Stimulated activated effector memory CD8-positive, alpha-beta T cell treated with anti-CD3 and anti-CD28 coated beads, Interleukin-12 subunit alpha, Interleukin-12 subunit beta, amount 100 ng/mL, for 72 hours (primary cell): ENCODE data around the gene RUFY3.
A peak's percentile ranks its signal among the peaks of the same experiment; 100 is the strongest.

Experiments
- ATAC-seq: fragments of 150-1000 bp; cut with Tn5 transposase; 2 replicates; pipeline ENCODE4 v1.10.0; 2021
- DNase-seq, 2 donors: peaks; one replicate each; pipeline ENCODE4 v3.0.0; 2021 to 2022; ENCODE audit warnings: low spot score in 2 of 2
- H3K27ac Mint-ChIP-seq: one replicate; pipeline ENCODE4 v1.8.0; 2022; ENCODE audit warnings: mild to moderate bottlenecking, mixed read lengths
- H3K36me3 Mint-ChIP-seq: one replicate; pipeline ENCODE4 v1.8.0; 2022; ENCODE audit warnings: mild to moderate bottlenecking, mixed read lengths
- H3K4me1 Mint-ChIP-seq: one replicate; pipeline ENCODE4 v1.8.0; 2022; ENCODE audit warnings: mixed read lengths
- H3K4me3 Mint-ChIP-seq: one replicate; pipeline ENCODE4 v1.8.0; 2022; ENCODE audit warnings: mild to moderate bottlenecking, mixed read lengths
- H3K9me3 Mint-ChIP-seq: one replicate; pipeline ENCODE4 v1.8.0; 2022; ENCODE audit warnings: mixed read lengths

RUFY3 gene

DNA sequence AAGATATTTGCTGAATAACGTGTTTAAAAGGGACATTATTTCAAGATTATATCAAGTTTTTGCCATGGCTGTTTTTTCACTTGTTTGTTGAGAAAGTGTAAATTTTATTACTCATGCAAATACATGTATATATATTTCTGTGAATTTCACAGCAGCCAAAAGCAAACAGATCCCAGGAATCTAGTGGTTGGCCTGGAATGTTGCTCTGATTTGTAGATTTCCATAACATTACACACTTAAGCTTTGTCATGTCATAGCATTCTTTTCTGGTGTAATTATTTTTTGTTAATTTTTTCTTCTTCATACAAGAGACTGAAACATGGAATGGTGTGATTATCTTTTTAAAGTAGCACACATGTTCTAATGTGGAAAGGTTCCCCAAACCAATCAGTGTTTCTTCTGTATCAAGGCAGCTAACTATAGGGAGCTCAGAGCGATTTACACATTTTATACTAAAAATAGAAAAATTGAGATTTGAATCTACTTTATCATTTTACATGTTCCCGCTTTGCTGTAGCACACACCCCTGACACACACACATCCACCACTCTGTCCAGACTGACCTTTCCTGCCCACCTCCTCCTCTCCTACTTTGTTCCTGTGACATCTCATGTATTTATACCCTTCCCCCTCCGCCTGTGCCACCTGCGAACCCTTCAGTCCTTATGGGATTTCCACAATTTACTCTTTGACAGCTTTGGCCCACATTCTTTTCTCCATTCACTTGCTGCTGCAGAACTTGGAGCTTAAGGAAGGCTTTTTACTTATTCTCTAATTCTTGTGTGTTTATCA lies 20.3 kb downstream of the RUFY3 start:
- no peak overlapping the region for H3K4me3 Mint-ChIP-seq
- DNase-seq (no peak), ATAC-seq (no peak)
- H3K36me3 Mint-ChIP-seq: no peaks in the 10 kb centered on the region
- peaks cover 7% of the 10 kb centered on the region for H3K4me1 Mint-ChIP-seq
- no peak overlapping the region for H3K27ac Mint-ChIP-seq
- H3K9me3 Mint-ChIP-seq: no peaks in the 10 kb centered on the region

DNA sequence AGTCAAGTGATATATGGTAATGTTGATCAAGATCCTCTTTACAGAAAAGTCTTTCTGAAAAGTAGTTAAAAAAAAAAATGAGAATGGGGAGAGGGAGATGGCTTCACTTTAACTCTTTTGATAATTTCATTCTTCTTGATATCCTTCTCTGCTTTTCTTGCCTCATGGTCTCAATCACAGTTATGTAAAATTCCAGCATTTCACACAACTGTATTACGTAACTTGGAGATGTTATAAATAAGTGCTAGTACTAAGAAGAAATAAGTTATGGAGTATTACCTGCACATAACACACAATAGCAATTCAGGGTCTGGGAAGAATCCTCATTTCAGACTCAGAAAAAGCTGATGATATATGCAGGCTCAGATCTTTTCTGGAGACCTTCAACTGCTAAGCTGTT lies 22.0 kb downstream of the RUFY3 start:
- Mint-ChIP-seq H3K9me3 (no peaks in the 10 kb centered on the region), H3K4me1 (peaks cover 9% of the 10 kb centered on the region), H3K27ac (no peak overlapping the region), H3K36me3 (no peaks in the 10 kb centered on the region), H3K4me3 (no peak overlapping the region)
- no peak for DNase-seq
- no peak for ATAC-seq

DNA sequence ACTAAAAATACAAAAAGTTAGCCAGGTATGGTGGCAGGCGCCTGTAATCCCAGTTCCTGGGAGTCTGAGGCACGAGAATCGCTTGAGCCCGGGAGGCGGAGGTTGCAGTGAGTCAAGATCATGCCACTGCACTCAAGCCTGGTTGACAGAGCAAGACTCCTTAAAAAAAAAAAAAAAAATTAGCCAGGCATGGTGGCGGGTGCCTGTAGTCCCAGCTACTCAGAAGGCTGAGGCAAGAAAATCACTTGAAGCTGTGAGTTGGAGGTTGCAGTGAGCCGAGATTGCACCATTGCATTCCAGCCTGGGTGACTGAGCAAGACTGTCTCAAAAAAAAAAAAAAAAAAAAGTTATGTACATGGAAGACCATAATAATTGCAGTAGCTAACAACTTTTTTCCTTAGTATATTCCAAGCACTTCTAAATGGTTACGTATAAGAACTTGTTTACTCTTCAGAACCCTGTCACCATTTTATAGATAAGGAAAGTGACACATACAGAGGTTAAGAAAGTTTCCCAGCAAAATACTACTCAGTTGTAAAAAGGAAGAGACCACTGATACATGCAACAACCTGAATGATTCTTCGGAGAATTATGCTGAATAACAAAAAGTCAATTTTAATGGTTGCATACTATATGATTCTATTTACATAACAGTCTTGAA lies 24.5 kb downstream of the RUFY3 start:
- no peak overlapping the region for H3K4me3 Mint-ChIP-seq
- no peaks in the 10 kb centered on the region for H3K9me3 Mint-ChIP-seq
- DNase-seq (no peak), ATAC-seq (no peak)
- H3K4me1 Mint-ChIP-seq: peaks cover 9% of the 10 kb centered on the region
- H3K27ac Mint-ChIP-seq: no peak overlapping the region
- no peaks in the 10 kb centered on the region for H3K36me3 Mint-ChIP-seq

- ATAC-seq: no peak
- H3K4me1 Mint-ChIP-seq: peaks cover 9% of the 10 kb centered on the region
- H3K9me3 Mint-ChIP-seq: no peaks in the 10 kb centered on the region
- no peak for DNase-seq
- no peak overlapping the region for H3K4me3 Mint-ChIP-seq
- no peaks in the 10 kb centered on the region for H3K36me3 Mint-ChIP-seq
- no peak overlapping the region for H3K27ac Mint-ChIP-seq
Observed at GRCh38 chr4:70747874-70748273, 26.1 kb downstream of the RUFY3 start.

- DNase-seq (no peak), ATAC-seq (peak; percentile 83)
- Mint-ChIP-seq H3K27ac (no peak overlapping the region), H3K4me3 (no peak overlapping the region), H3K4me1 (peaks cover 9% of the 10 kb centered on the region), H3K36me3 (no peaks in the 10 kb centered on the region), H3K9me3 (no peaks in the 10 kb centered on the region)
Observed at GRCh38 chr4:70749313-70749712, 27.5 kb downstream of the RUFY3 start.

DNA sequence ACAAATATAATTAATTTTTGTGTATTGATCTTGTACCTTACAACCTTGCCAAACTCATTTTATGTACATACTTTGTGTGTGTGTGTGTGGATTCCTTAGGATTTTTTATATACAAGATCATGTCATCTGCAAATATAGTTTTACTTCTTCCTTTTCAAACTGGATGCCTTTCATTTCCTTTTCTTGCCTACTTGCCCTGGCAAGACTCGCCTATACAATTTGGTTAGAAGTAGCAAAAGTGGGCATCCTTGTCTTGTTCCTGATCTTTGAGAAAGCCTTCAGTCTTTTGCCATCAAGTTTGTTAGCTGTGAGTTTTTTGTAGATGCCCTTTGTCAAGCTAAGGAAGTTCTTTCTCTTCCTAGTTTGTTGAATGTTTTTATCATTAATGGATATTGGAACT lies 30.5 kb downstream of the RUFY3 start:
- no peak overlapping the region for H3K27ac Mint-ChIP-seq
- H3K4me1 Mint-ChIP-seq: peaks cover 9% of the 10 kb centered on the region
- no peaks in the 10 kb centered on the region for H3K9me3 Mint-ChIP-seq
- no peak overlapping the region for H3K4me3 Mint-ChIP-seq
- H3K36me3 Mint-ChIP-seq: no peaks in the 10 kb centered on the region
- DNase-seq (no peak), ATAC-seq (no peak)

- Mint-ChIP-seq H3K4me3 (no peak overlapping the region), H3K4me1 (no peaks in the 10 kb centered on the region), H3K9me3 (no peaks in the 10 kb centered on the region), H3K36me3 (no peaks in the 10 kb centered on the region), H3K27ac (no peak overlapping the region)
- DNase-seq: no peak
- peak; percentile 65 for ATAC-seq
Observed at GRCh38 chr4:70753630-70754029, 31.9 kb downstream of the RUFY3 start.

GRCh38 chr4:70754470-70754869 lies 32.7 kb downstream of the RUFY3 start:
- H3K4me3 Mint-ChIP-seq: no peak overlapping the region
- no peaks in the 10 kb centered on the region for H3K9me3 Mint-ChIP-seq
- no peak overlapping the region for H3K27ac Mint-ChIP-seq
- DNase-seq: no peak
- peaks cover 7% of the 10 kb centered on the region for H3K4me1 Mint-ChIP-seq
- ATAC-seq: no peak
- no peaks in the 10 kb centered on the region for H3K36me3 Mint-ChIP-seq

DNA sequence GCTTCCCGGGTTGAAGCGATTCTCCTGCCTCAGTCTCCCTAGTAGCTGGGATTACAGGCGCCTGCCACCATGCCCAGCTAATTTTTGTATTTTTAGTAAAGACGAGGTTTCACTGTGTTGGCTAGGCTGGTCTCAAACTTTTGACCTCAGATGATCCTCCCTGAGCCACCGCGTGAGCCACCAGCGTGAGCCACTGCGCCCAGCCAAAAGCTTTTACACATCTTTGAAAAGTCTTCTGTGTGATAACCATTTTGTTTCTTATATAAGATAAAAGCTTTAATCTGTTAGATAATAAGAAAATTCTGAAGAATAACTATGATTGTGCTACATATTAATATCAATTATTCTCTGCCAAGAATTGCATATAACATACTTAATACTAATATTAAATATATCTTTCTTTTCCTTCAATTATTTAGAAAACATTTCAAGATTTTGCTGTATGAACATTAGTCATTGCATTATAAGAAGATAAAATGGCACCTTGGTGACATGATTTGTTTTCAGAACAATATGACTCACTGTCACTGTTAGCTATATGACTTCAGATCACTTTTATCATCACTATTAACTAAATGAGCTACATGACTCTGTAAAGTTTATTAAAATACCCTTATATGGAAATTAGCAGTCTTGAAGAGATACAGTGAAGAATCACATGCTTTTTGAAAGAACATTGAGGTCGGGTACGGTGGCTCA lies 33.4 kb downstream of the RUFY3 start:
- DNase-seq: no peak
- Mint-ChIP-seq H3K9me3 (no peaks in the 10 kb centered on the region), H3K4me3 (no peak overlapping the region), H3K27ac (no peak overlapping the region), H3K4me1 (peaks cover 14% of the 10 kb centered on the region), H3K36me3 (no peaks in the 10 kb centered on the region)
- ATAC-seq: peak; percentile 71

GRCh38 chr4:70759126-70759525 lies 37.4 kb downstream of the RUFY3 start:
- no peak overlapping the region for H3K27ac Mint-ChIP-seq
- no peaks in the 10 kb centered on the region for H3K9me3 Mint-ChIP-seq
- no peak overlapping the region for H3K4me3 Mint-ChIP-seq
- DNase-seq: no peak
- peaks cover 14% of the 10 kb centered on the region for H3K4me1 Mint-ChIP-seq
- H3K36me3 Mint-ChIP-seq: no peaks in the 10 kb centered on the region
- no peak for ATAC-seq

DNA sequence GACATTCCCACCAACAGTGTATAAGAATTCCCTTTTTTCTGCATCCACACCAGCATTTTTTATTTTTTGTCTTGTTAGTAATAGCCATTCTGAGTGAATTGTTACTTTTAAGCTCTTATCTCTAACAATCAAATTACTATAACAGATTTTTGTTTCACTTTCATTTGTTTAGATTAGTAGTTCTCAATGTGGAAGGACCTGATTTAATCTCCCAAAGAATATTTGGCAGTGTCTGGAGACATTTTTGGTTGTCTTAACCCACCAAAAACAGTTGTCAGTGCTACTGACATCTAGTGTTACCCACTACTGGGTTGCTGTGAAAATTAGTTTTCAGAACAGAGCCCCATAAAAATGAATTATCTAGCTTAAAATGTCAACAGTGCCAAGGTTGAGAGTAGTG lies 37.9 kb downstream of the RUFY3 start:
- H3K9me3 Mint-ChIP-seq: no peaks in the 10 kb centered on the region
- H3K4me3 Mint-ChIP-seq: no peak overlapping the region
- no peaks in the 10 kb centered on the region for H3K36me3 Mint-ChIP-seq
- ATAC-seq (no peak), DNase-seq (no peak)
- H3K27ac Mint-ChIP-seq: no peak overlapping the region
- peaks cover 14% of the 10 kb centered on the region for H3K4me1 Mint-ChIP-seq

DNA sequence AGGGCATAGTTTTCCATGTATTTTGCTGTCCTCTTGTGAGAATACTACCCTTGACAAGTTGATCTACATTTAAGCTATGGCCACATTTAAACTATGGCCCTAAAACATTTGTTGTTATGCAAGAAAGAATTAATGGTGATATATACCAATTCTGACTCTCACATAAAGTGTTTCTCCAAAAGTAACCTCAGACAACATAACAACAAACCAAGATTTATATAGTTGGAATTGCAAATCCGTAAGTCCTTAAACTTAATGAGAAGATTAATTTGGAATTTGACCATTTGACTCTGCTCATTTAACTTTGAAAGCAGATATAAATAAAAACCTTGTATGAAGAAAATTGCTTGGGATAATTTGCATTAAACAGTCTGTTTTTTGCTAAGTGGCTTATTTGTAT lies 38.9 kb downstream of the RUFY3 start:
- H3K27ac Mint-ChIP-seq: no peak overlapping the region
- no peaks in the 10 kb centered on the region for H3K9me3 Mint-ChIP-seq
- DNase-seq (no peak), ATAC-seq (no peak)
- H3K36me3 Mint-ChIP-seq: no peaks in the 10 kb centered on the region
- peaks cover 14% of the 10 kb centered on the region for H3K4me1 Mint-ChIP-seq
- no peak overlapping the region for H3K4me3 Mint-ChIP-seq

DNA sequence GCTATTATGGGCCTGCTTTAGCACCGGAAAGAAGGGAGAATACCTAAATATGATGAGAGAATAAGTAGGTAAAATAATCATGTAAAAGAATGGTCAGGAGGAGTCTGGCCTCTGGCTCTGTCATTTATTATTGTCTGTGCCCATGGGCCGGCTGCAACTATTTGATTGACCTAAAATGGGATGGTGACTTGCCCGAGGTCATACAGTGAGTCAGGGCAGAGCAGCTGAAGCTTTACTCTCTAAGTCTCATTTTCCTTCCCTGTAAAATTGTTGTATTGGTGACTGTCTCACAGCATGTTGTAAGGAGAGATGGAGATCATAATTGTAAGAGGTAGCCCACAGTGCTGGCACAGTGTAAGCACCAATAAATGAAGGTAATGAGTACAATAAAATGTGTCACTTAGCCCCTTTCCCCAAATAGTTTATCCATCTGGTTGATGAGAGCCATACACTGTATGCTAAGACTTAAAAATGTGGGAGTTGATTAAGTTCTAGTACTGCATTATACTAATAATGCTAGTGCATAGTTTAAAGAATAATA lies 39.6 kb downstream of the RUFY3 start:
- no peaks in the 10 kb centered on the region for H3K9me3 Mint-ChIP-seq
- no peak overlapping the region for H3K27ac Mint-ChIP-seq

GRCh38 chr4:70765368-70765767 lies 43.6 kb downstream of the RUFY3 start:
- peaks cover 28% of the 10 kb centered on the region for H3K36me3 Mint-ChIP-seq
- ATAC-seq: no peak
- no peaks in the 10 kb centered on the region for H3K4me1 Mint-ChIP-seq
- no peak overlapping the region for H3K27ac Mint-ChIP-seq
- no peak overlapping the region for H3K4me3 Mint-ChIP-seq
- DNase-seq: no peak
- H3K9me3 Mint-ChIP-seq: no peaks in the 10 kb centered on the region

More for the DNA sequence above, 39.6 kb downstream of the RUFY3 start:
- no peak for ATAC-seq
- H3K4me3 Mint-ChIP-seq: no peak overlapping the region
- no peaks in the 10 kb centered on the region for H3K36me3 Mint-ChIP-seq
- H3K4me1 Mint-ChIP-seq: peaks cover 14% of the 10 kb centered on the region
- DNase-seq: no peak

- Mint-ChIP-seq H3K9me3 (no peaks in the 10 kb centered on the region), H3K4me1 (no peaks in the 10 kb centered on the region), H3K4me3 (no peak overlapping the region), H3K36me3 (peaks cover 39% of the 10 kb centered on the region), H3K27ac (no peak overlapping the region)
- DNase-seq (no peak), ATAC-seq (no peak)
Observed at GRCh38 chr4:70768301-70768948, 46.7 kb downstream of the RUFY3 start.
